ENCODE measurements around the gene MSANTD2. TPM values are rescaled to one million over a fixed set of nuclear protein-coding genes. Genes with fewer than 3 reads are reported as not detected.
A peak's percentile ranks its signal among the peaks of the same experiment; 100 is the strongest.

MSANTD2 gene
- total and polyA plus RNA-seq, 2 donors (not counting 1 experiment from before 2014, with no cell fraction given): 11.1 to 26.8 TPM

DNA sequence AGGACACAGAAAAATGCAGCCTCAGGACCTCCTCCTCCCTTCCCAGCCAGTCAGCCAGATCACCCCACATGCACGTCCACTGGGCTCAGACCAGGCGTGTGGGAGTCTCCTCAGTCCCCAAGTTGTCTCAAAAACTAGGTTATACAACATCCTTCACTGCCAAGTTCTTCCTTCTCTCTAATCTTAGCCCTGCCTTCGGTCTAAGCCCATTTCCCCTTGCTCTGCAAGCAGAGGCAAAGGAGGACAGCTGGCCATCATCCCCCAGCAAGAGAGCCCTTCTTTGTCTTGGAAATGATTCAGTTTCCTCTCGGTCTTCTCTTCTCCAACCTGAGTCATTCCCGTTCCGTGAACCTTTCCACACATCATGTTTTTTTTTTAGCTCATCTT, 74.5 kb downstream of the MSANTD2 start:
- peaks cover 59% of the 10 kb centered on the region for H3K4me1 Mint-ChIP-seq
- Histone ChIP-seq H3K4me2 (replicated peaks; ENCODE audit: low read depth, low read length, poor library complexity, severe bottlenecking) (peak overlapping the region; percentile 74), H3K4me3 (ENCODE audit: control extremely low read depth in 1 of 5, extremely low read depth in 1 of 5, insufficient read depth in 1 of 5, low read depth in 2 of 5, low read length in 4 of 5) (peak overlapping the region in 3 of 5 experiments; percentile 5 to 45 (median 25)), H2AFZ (ENCODE audit: insufficient read depth, low read depth, low read length, poor library complexity, severe bottlenecking) (peak overlapping the region; percentile 44), H3K27me3 (replicated peaks in 1 of 4; ENCODE audit: control extremely low read depth in 1 of 4, control insufficient read depth in 3 of 4, insufficient read depth in 4 of 4, low read length in 3 of 4) (peaks cover 0 to 13% (median 0%) of the 10 kb centered on the region in 4 experiments), H4K20me1 (ENCODE audit: control insufficient read depth, insufficient read depth, low read length, poor library complexity, severe bottlenecking) (no peaks in the 10 kb centered on the region), H3K4me1 (ENCODE audit: control insufficient read depth in 2 of 2, insufficient read depth in 2 of 2, low read length in 2 of 2) (peaks cover 36 to 39% of the 10 kb centered on the region in 2 donors), H3K27ac (ENCODE audit: low read length in 2 of 2) (no peak overlapping the region), H3K9me3 (ENCODE audit: control extremely low read depth in 1 of 3, control insufficient read depth in 2 of 3, insufficient read depth in 1 of 3, low read length in 2 of 3) (no peaks in the 10 kb centered on the region), H3K36me3 (replicated peaks in 1 of 2; ENCODE audit: control extremely low read depth in 1 of 2, control insufficient read depth in 1 of 2, extremely low read depth in 1 of 2, insufficient read depth in 2 of 2, low read length in 1 of 2) (no peaks in the 10 kb centered on the region), H3K79me2 (ENCODE audit: control insufficient read depth, insufficient read depth, low read length) (no peaks in the 10 kb centered on the region), H3K9ac (ENCODE audit: low read length) (peak overlapping the region; percentile 41)
- H3K4me3 Mint-ChIP-seq: peak overlapping the region; percentile 75
- H3K9me3 Mint-ChIP-seq (ENCODE audit: insufficient read depth): no peaks in the 10 kb centered on the region
- peak; percentile 32 for ATAC-seq (ENCODE audit: low read depth)
- intact Hi-C loops (cut with micrococcal nuclease): loop anchor here (5.0 kb wide), 1 partner anchor 53 kb away; the partner anchor contains the start of genes SIAE and SPA17
- POLR2A ChIA-PET: interaction anchor here (0.6 kb wide), 1 partner anchor 1512 kb away, joined by 4 read pairs; no protein-coding TSS in a partner anchor
- WGBS (ENCODE audit: insufficient coverage): 9% methylated on average over 6 of the region's 6 CpGs
- CTCF ChIA-PET: interaction anchor here (0.6 kb wide), 1 partner anchor 30 kb away, joined by 3 read pairs; no protein-coding TSS in a partner anchor
- no peak for DNase-seq
- H3K27me3 Mint-ChIP-seq: peaks cover 27% of the 10 kb centered on the region
- TF ChIP-seq EZH2 (IDR thresholded peaks at IDR 0.05; ENCODE audit: borderline replicate concordance, insufficient read depth, low read depth, low read length, poor library complexity, severe bottlenecking): no peak
- TF ChIP-seq, protein P1, sequence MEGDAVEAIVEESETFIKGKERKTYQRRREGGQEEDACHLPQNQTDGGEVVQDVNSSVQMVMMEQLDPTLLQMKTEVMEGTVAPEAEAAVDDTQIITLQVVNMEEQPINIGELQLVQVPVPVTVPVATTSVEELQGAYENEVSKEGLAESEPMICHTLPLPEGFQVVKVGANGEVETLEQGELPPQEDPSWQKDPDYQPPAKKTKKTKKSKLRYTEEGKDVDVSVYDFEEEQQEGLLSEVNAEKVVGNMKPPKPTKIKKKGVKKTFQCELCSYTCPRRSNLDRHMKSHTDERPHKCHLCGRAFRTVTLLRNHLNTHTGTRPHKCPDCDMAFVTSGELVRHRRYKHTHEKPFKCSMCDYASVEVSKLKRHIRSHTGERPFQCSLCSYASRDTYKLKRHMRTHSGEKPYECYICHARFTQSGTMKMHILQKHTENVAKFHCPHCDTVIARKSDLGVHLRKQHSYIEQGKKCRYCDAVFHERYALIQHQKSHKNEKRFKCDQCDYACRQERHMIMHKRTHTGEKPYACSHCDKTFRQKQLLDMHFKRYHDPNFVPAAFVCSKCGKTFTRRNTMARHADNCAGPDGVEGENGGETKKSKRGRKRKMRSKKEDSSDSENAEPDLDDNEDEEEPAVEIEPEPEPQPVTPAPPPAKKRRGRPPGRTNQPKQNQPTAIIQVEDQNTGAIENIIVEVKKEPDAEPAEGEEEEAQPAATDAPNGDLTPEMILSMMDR (IDR thresholded peaks at IDR 0.05): no peak
- no peak overlapping the region for H3K27ac Mint-ChIP-seq

- H3K4me1 ChIP-seq (ENCODE audit: control insufficient read depth in 2 of 2, insufficient read depth in 2 of 2, low read length in 2 of 2): peaks cover 36 to 39% of the 10 kb centered on the region in 2 donors
Observed at GRCh38 chr11:124724979-124725718, 75.1 kb downstream of the MSANTD2 start.

More at GRCh38 chr11:124724979-124725718, 75.1 kb downstream of the MSANTD2 start:
- 4% methylated on average over 4 of the region's 14 CpGs for whole genome bisulfite sequencing (ENCODE audit: insufficient coverage)
- Histone ChIP-seq H3K27me3 (replicated peaks in 1 of 4; ENCODE audit: control extremely low read depth in 1 of 4, control insufficient read depth in 3 of 4, insufficient read depth in 4 of 4, low read length in 3 of 4) (peaks cover 0 to 13% (median under 1%) of the 10 kb centered on the region in 4 experiments), H3K4me2 (replicated peaks; ENCODE audit: low read depth, low read length, poor library complexity, severe bottlenecking) (peak overlapping the region; percentile 74), H3K36me3 (replicated peaks in 1 of 2; ENCODE audit: control extremely low read depth in 1 of 2, control insufficient read depth in 1 of 2, extremely low read depth in 1 of 2, insufficient read depth in 2 of 2, low read length in 1 of 2) (no peaks in the 10 kb centered on the region), H3K4me3 (ENCODE audit: control extremely low read depth in 1 of 5, extremely low read depth in 1 of 5, insufficient read depth in 1 of 5, low read depth in 2 of 5, low read length in 4 of 5) (peak overlapping the region in 3 of 5 experiments; percentile 5 to 45 (median 25)), H3K9me3 (ENCODE audit: control extremely low read depth in 1 of 3, control insufficient read depth in 2 of 3, insufficient read depth in 1 of 3, low read length in 2 of 3) (no peaks in the 10 kb centered on the region), H3K79me2 (ENCODE audit: control insufficient read depth, insufficient read depth, low read length) (no peaks in the 10 kb centered on the region), H3K9ac (ENCODE audit: low read length) (peak overlapping the region; percentile 41), H4K20me1 (ENCODE audit: control insufficient read depth, insufficient read depth, low read length, poor library complexity, severe bottlenecking) (no peaks in the 10 kb centered on the region), H3K27ac (ENCODE audit: low read length in 2 of 2) (no peak overlapping the region), H2AFZ (ENCODE audit: insufficient read depth, low read depth, low read length, poor library complexity, severe bottlenecking) (peak overlapping the region; percentile 44)
- POLR2A ChIA-PET: interaction anchor here (0.6 kb wide), 1 partner anchor 1513 kb away, joined by 4 read pairs; no protein-coding TSS in a partner anchor
- Mint-ChIP-seq H3K4me3 (peak overlapping the region; percentile 75), H3K4me1 (peaks cover 60% of the 10 kb centered on the region), H3K27me3 (peaks cover 31% of the 10 kb centered on the region), H3K9me3 (ENCODE audit: insufficient read depth) (no peaks in the 10 kb centered on the region), H3K27ac (no peak overlapping the region)
- CTCF ChIA-PET: interaction anchor here (1.0 to 1.2 kb wide), 3 partner anchors 15 to 56 kb away, joined by 3 to 5 read pairs (median 5); partner anchors contain the start of genes NRGN and SIAE
- intact Hi-C loops (cut with micrococcal nuclease): loop anchor here (5.0 kb wide), 1 partner anchor 53 kb away; the partner anchor contains the start of genes SIAE and SPA17
- DNase-seq (peak; percentile 33), ATAC-seq (ENCODE audit: low read depth) (peak; percentile 85)
- TF ChIP-seq, protein P1 (IDR thresholded peaks at IDR 0.05): no peak
- TF ChIP-seq EZH2 (IDR thresholded peaks at IDR 0.05; ENCODE audit: borderline replicate concordance, insufficient read depth, low read depth, low read length, poor library complexity, severe bottlenecking): no peak

All from B cell (primary cell).